Parietal lobe (tissue), 2 donors: Measurements from ENCODE around the gene AAMDC. TPM values are rescaled to one million over a fixed set of nuclear protein-coding genes. Genes with fewer than 3 reads are reported as not detected.

Experiments
- small RNA-seq: library from RNA; depleted of rRNA; stranded (forward); fragments of <200 nt; gene quantifications from one replicate; pipeline ENCODE3, GENCODE V24; 2014; ENCODE audit warnings: low replicate concordance
- total RNA-seq: library from RNA; depleted of rRNA; stranded (reverse); fragments of >200 nt; gene quantifications from one replicate; pipeline ENCODE4 v1.2.3, GENCODE V29; 2014

The AAMDC gene
- 12.8 TPM for total RNA-seq

DNA sequence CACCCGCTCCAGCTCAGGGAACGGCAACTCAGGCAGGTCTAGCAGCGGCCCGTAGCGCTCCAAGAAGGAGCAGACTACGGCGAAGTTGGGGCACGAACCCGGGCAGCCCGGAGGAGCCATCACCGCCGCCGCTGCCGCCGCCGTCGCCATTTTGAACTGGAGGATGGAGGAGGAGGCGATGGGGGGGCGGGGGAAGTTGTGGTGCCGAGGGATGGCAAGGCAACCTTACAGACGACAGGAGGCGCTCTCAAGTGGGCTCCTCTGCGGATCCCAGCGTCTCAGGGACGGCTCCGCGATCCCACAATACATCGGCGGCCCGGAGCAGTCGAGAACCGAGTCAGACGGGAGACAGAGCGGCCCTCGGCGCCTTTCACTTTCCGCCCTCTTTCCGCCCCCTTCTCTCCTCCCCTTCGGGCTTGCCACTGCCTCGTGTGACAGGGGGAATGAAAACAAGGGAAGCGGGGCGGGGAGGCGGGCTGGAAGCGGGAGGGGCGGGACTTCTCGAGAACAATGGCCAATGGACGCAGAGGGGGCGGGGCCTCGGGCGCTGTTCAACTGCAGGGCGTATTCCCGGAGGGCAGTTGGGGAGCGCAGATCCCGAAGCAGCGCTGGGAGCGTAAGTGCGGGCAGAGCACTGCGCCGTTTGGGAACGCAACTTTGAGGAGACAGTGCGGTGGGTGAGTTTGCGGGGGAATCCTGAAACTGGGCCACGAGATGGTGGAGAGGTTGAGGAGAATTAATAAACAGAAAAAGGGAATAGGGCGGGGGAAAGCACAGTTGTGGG lies at the start of gene AAMDC, which contains the start of gene RSF1:
TSS of gene AAMDC (plus strand) at position 580 of the 784 bp plus-strand sequence. CDS start 21,353 bp downstream, outside the sequence.
TSS of gene RSF1 (minus strand) at position 158 of the 784 bp plus-strand sequence. CDS start at position 150, 8 bp downstream.

Small RNA genes lying within 50 kb of the gene (small RNA-seq; reads per million reads assigned to genes)
- gene AP002812.4 = not detected

Other genes starting within 250 kb of the AAMDC start
- gene AQP11, start 231.2 kb upstream of the AAMDC start, total RNA-seq = 6.6 TPM
- 148 TPM for gene CLNS1A, start 183.3 kb upstream of the AAMDC start, total RNA-seq
- 127 TPM for gene RSF1, start 422 bp upstream of the AAMDC start, total RNA-seq
- gene INTS4, start 173.5 kb downstream of the AAMDC start, total RNA-seq = 87.6 TPM
- 1.3 TPM for gene KCTD14, start 202.1 kb downstream of the AAMDC start, total RNA-seq
- gene THRSP, start 242.7 kb downstream of the AAMDC start, total RNA-seq = not detected